ENCODE data around the gene TAOK3.

The TAOK3 gene

DNA sequence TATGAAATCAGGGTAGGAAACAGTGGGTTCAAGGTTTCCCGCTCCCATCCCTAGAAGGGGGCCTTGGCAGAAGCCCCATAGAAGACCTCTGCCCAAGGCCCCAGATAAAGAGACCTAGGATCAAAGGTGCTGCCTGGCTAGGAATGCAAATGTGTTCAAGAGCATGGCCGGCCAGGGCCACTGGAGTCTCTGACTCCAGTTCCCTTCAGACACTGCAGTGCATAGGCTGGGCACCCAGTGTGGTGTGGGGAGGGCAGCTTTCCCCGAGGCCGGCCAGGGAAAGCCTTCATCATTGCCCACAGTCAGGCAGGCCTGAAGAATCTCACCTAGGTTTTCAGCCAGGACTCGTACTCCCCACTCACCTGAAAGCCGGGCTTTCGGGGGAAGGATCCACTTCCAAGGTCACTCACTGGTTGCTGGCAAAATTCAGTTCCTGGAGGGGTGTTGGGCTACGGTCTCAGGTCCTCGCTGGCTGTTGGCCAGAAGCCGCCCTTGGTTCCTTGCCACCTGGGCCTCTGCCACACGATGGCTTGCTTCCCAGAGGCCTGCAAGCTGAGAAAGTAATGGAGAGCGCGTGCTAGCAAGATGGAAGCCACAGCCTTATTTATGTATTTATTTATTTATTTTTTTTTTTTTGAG, 246.5 kb downstream of the TAOK3 start:
- DNase-seq = no peak

- no peak for DNase-seq
Measured at GRCh38 chr12:118125743-118126118, 247.0 kb downstream of the TAOK3 start.

DNA sequence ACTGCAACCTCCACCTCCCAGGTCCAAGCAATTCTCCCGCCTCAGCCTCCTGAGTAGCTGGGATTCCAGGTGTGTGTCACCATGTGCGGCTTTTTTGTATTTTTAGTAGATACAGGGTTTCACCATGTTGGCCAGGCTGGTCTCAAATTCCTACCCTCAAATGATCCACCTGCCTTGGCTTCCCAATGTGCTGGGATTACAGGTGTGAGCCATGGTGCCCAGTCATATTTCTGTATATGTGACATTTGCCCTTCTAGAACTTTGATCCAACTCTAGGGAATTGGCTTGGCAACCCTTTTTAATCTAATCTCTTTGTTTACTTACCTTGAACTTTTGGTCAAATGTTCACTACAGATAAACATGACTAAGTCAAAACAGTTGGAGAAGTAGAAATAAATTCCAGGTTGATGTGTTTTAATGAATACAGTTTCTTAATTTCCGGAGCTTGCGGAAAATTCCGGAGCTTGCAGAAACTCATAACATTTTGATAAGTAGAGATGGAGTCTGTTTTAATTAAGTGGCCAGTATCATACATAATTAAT, 248.3 kb downstream of the TAOK3 start:
- no peak for DNase-seq

GRCh38 chr12:118122264-118122663, 250.4 kb downstream of the TAOK3 start:
- DNase-seq = no peak

GRCh38 chr12:118120579-118121363, 251.9 kb downstream of the TAOK3 start:
- peak; percentile 62 for DNase-seq

GRCh38 chr12:118119449-118119879, 253.2 kb downstream of the TAOK3 start:
- no peak for DNase-seq

DNA sequence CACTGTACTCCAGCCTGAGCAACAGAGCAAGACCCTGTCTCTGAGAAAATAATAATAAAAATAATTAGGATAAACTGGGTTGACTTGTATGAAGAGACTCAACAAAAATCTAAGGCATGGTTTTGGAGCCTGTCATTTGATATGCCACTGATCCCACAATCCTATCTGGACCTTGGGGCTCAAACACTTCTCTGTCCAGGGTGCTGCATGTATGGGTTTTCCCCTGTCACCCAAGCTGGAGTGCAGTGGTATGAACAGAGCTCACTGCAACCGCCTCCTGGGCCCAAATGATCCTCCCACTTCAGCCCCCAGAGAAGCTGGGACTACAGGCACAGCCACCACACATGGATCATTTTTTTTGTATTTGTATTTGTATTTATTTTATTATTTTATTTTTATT, 263.6 kb downstream of the TAOK3 start:
- no peak for DNase-seq

GRCh38 chr12:118107694-118108093, 265.0 kb downstream of the TAOK3 start:
- no peak for DNase-seq

DNA sequence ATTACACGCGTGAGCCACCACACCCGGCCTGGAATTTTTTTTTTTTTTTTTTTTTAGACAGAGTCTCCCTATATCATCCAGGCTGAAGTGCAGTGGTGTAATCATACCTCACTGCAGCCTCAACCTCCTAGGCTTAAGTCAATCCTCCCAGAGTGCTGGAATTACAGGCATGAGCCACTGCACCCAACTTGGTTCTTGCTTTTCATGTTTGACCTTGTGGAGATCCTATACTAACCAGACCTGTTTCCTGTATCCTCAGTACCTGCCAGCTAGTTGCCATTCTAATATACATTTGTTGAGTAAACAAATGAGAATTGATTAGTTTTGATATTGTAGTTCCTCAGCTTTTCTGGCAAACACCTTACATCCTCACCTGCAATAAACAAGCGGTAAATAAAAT, 265.7 kb downstream of the TAOK3 start:
- DNase-seq = no peak

DNA sequence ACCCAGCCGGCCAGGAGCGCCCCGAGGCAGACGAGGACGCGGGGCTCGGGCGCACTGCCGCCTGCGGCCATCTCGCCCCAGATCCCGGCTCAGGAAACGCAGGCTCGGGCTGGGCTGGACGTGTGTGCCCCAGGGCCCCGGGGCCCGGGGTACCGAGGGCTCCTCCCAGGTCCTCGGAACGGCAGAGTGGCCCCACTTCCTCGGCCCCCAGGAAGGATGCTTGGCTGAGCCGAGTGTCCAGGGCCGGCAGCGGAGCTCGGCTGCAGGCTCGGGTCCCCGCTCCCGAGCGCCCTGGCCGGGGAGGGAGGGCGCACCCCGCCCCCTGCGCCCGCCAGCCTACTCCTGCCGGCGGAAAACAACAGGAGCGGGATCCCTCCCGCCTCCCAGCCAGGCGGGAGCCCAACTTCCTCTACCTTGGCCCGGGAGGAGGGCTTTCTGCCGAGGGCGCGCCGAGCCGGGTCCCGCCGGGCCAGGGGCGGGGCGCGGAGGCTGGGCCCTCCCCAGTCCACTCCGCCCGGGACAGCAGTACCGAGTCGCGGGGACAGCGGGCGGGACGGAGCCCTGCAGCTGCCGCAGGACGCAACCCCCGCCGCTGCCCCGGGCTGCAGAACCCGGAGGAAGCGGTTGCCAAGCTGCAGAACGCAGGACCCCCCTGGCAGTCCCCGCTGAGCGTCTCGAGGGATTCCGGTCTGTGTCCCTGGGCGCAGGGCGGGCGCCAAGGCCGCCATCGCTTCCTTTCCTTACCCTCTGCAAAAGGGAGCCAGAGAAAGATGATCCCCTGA, 268.9 kb downstream of the TAOK3 start, which contains the start of gene VSIG10:
Gene VSIG10 (minus strand): TSS at position 411 of the 782 bp plus-strand sequence. CDS start 340 bp downstream, at position 71.
- DNase-seq = peak; percentile 84

GRCh38 chr12:118103201-118103600, 269.5 kb downstream of the TAOK3 start:
- peak; percentile 59 for DNase-seq

DNA sequence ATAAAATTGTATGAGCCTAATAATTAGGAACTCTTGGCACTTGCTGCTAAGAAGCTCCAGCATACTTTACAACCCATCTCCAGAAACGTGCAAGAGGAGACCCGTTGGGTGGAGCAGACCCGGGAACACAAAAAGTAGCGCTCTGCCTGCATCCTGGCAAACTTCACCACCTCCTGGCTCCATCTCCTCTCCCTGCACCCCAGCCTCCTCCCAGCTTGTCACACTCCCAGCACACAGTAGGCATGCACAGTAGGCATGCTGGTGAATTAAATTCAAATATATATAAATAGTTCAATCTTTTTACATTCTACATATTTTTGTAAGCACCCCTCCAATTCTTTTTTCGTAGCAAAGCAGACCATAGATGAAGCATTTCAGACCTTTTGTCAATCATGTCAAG, 270.1 kb downstream of the TAOK3 start:
- DNase-seq = no peak

- DNase-seq = no peak
Measured at GRCh38 chr12:118102070-118102469, 270.6 kb downstream of the TAOK3 start.

DNA sequence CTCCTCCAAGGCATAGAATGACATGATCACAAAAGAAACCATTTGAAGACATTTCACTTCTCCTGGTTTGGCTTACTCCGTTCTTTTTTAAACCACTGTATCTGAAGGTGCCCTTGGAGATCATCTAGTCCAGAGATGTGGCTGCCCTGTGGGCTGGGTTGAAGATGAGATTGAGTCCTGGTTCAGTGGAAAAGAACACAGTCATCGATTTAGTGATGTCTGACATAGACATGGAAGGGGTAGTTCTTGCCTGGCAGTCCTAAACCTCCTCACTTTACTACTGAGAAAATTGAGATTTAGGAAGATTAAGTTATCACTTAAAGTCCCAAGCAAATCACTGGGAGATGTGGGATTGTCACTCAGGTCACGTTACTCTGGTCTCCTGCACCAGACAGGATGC, 271.7 kb downstream of the TAOK3 start:
- DNase-seq = no peak

Data from NCI-H345 (cell line).